Left colon (tissue), 2 donors: ENCODE results near the gene FA2H. TPM values are rescaled to one million over a fixed set of nuclear protein-coding genes. Genes with fewer than 3 reads are reported as not detected.

Experiments
- ATAC-seq: fragments of 200-7000 bp; cut with Tn5 transposase; one replicate; pipeline ENCODE4 v1.9.1; 2020; ENCODE audit warnings: mild to moderate bottlenecking, moderate library complexity
- DNase-seq, 2 donors: peaks; one replicate each; pipeline ENCODE4 v3.0.0-alpha.2; 2020
- intact Hi-C, 2 donors: fragments of 100-400 bp; cut with DNase I in 1 of 2; cut with micrococcal nuclease in 1 of 2; formaldehyde crosslinking; loops; one replicate each; pipeline versions ENCODE4 v1.11.2 to v1.14.0; 2022; cut with DNase I, micrococcal nuclease
- total RNA-seq, 2 donors: library from RNA; stranded (reverse); fragmentation: NEBNext Ultra II Directional; extraction: Animal tissue kit (Norgen Biotek cat#: 25700); gene quantifications; one replicate each; pipeline ENCODE4 v1.2.1, GENCODE V29; 2021
- donor health status: DM: no; HTN: no; CAD: no.
- donor health status: DM: yes; HTN: yes; CAD: no.

FA2H gene
- total RNA-seq, 2 donors from 2014 or later, result 48.5 to 64.5 TPM

GRCh38 chr16:74666425-74667254, 108.0 kb downstream of the FA2H start, which contains the start of gene RFWD3:
RFWD3 (minus strand) TSS chr16:74666877; CDS start chr16:74661449, 5,428 bp downstream.
- ATAC-seq (peak; percentile 99), DNase-seq (peak; percentile 94 to 99)
- intact Hi-C loops, result no loop called here

GRCh38 chr16:74666010-74666421, 108.6 kb downstream of the FA2H start:
- DNase-seq (no peak), ATAC-seq (no peak)
- intact Hi-C loops, result no loop called here

Other genes with a start within 250 kb of the FA2H start
- gene GLG1, start 167.7 kb downstream of the FA2H start, total RNA-seq, result 10 to 100 TPM; 97.1 to 99.5 TPM
- gene RFWD3, start 107.9 kb downstream of the FA2H start, total RNA-seq, result 10 to 100 TPM; 19.5 to 24.6 TPM
- gene MLKL, start 74.0 kb downstream of the FA2H start, total RNA-seq, result 10 to 100 TPM; 15.9 to 24.4 TPM
- 10 to 100 TPM; 50.9 to 58.1 TPM for gene WDR59, start 210.3 kb upstream of the FA2H start, total RNA-seq
- gene ZNRF1, start 224.2 kb upstream of the FA2H start, total RNA-seq, result 10 to 100 TPM; 36.4 to 38.2 TPM